RWPE1 (cell line): ENCODE measurements around the gene CELF1.

Experiments
- CTCF ChIA-PET: fragments of 350-600 bp; sonication (Branson Sonifier 250); formaldehyde crosslinking; extraction: SDS; loops from one replicate; lab custom pipeline; 2021; lab: Yijun Ruan, JAX
- POLR2A ChIA-PET: fragments of 400-600 bp; formaldehyde crosslinking; extraction: SDS; loops from one replicate; lab custom pipeline; 2020; ENCODE audit warnings: antibody characterized with exemption; ENCODE audit not compliant: low non-redundant PET; lab: Yijun Ruan, JAX
- DNase-seq: peaks from one replicate; pipeline ENCODE4 v3.0.0; 2012; ENCODE audit warnings: low spot score
- H3K27ac ChIP-seq: fragments of 450-650 bp; 2 replicates; pipeline ENCODE4 v1.5.1; 2017
- CTCF ChIP-seq: fragments of 450-650 bp; conservative IDR thresholded peaks from 2 replicates; pipeline ENCODE4 v1.5.1; 2017; ENCODE audit warnings: low read depth, mild to moderate bottlenecking

Gene CELF1

GRCh38 chr11:47593492-47593933 is 40.6 kb upstream of the CELF1 start:
- ChIA-PET POLR2A (no interaction called here), CTCF (interaction anchor here (0.6 kb wide), 1 partner anchor 181 kb away, joined by 5 read pairs; no protein-coding TSS in a partner anchor)
- H3K27ac ChIP-seq, result no peak overlapping the region
- TF ChIP-seq CTCF, result no peak
- DNase-seq, result no peak

- CTCF ChIA-PET, result no interaction called here
These were observed 40.0 kb upstream of the CELF1 start for GRCh38 chr11:47592970-47593369.

DNA sequence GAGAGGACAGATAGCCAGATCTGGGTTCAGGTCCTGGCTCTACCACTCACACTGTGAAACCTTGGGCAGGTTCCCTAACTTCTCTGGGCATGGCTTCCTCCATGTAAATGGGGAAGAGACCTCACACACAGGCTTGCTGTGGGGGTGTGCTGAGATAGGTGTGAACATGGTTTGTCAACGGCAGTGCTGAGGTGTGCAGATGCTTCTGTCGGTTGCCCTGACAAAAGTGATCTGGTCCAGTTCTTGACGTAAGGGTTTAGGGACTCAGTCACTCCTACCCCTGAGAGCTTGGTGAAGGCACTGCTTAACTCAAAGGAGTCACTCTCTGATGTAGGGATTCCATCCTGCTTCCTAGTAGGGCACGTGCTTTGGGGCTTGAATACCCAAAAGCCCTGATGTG is 39.3 kb upstream of the CELF1 start:
- ChIA-PET POLR2A (no interaction called here), CTCF (interaction anchor here (0.8 to 1.0 kb wide), 2 partner anchors 13 to 24 kb away, joined by 4 to 5 read pairs; partner anchors contain the start of gene NDUFS3)
- TF ChIP-seq CTCF, result no peak
- no peak overlapping the region for H3K27ac ChIP-seq
- DNase-seq, result no peak

More at GRCh38 chr11:47592970-47593369, 40.0 kb upstream of the CELF1 start:
- no peak for TF ChIP-seq CTCF
- no peak overlapping the region for H3K27ac ChIP-seq
- DNase-seq, result no peak
- POLR2A ChIA-PET, result no interaction called here

DNA sequence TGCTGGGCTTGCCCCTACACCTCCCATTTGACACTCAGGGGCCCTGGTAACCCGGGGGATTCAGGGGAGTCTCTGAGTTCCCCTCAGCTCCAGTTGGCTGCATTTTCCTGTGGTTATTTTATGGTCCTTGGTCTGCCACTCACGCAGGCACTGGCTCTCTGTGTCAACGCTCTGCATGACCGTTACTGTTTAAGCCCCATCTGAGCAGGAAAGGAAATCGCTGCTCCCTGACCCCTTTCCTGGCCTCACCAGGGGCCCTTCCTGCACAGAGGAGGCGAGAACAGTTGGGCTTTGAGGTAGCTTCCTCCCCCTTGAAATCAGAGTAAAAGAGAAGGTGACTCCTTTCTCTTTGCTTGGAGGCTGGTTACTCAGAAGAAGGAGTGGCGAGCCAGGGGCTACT is 38.8 kb upstream of the CELF1 start:
- no peak for TF ChIP-seq CTCF
- no peak for DNase-seq
- ChIA-PET CTCF (interaction anchor here (0.8 to 1.0 kb wide), 2 partner anchors 13 to 25 kb away, joined by 4 to 5 read pairs; partner anchors contain the start of gene NDUFS3), POLR2A (no interaction called here)
- H3K27ac ChIP-seq, result no peak overlapping the region

GRCh38 chr11:47589977-47590861 is 37.3 kb upstream of the CELF1 start:
- no peak overlapping the region for H3K27ac ChIP-seq
- POLR2A ChIA-PET, result no interaction called here
- CTCF ChIA-PET, result interaction anchor here (0.7 kb wide), 2 partner anchors 37 to 90 kb away, joined by 3 read pairs; no protein-coding TSS in a partner anchor
- no peak for TF ChIP-seq CTCF
- DNase-seq, result no peak

- TF ChIP-seq CTCF, result no peak
- no peak for DNase-seq
- H3K27ac ChIP-seq, result no peak overlapping the region
- CTCF ChIA-PET, result interaction anchor here (0.7 kb wide), 1 partner anchor 90 kb away, joined by 3 read pairs; no protein-coding TSS in a partner anchor
- POLR2A ChIA-PET, result no interaction called here
These were observed 36.6 kb upstream of the CELF1 start for GRCh38 chr11:47589584-47589976.
